RPMI7951 (cell line): Measurements from ENCODE around the gene GAPVD1. TPM values are rescaled to one million over a fixed set of nuclear protein-coding genes. Genes with fewer than 3 reads are reported as not detected.
"Not testable (repeated sequence)": the region's sequence is repeated elsewhere in the genome, so short reads cannot be mapped to it uniquely, and the experiment has no call there.

Experiments used
- DNase-seq: peaks from one replicate; pipeline ENCODE4 v3.0.0-alpha.2; 2012; ENCODE audit warnings: low read depth
- total RNA-seq: library from RNA; depleted of rRNA; stranded (reverse); fragments of >200 nt; shearing (Covaris generic); gene quantifications from 2 replicates; pipeline ENCODE4 v1.2.3, GENCODE V29; 2014

Gene GAPVD1
- total RNA-seq, 1 experiment from 2014 or later = 24.9 TPM

- no peak for DNase-seq
Observed at GRCh38 chr9:125297917-125298316, 36.3 kb downstream of the GAPVD1 start.

GRCh38 chr9:125302241-125302640 lies 40.6 kb downstream of the GAPVD1 start:
- no peak for DNase-seq

GRCh38 chr9:125304273-125304672 lies 42.6 kb downstream of the GAPVD1 start:
- no peak for DNase-seq

GRCh38 chr9:125312411-125312810 lies 50.8 kb downstream of the GAPVD1 start:
- DNase-seq = no peak

- not testable (repeated sequence) for DNase-seq
Observed at GRCh38 chr9:125316359-125316758, 54.7 kb downstream of the GAPVD1 start.

- DNase-seq = no peak
Observed at GRCh38 chr9:125317704-125318103, 56.1 kb downstream of the GAPVD1 start.

GRCh38 chr9:125321496-125321895 lies 59.9 kb downstream of the GAPVD1 start:
- no peak for DNase-seq

GRCh38 chr9:125323615-125324014 lies 62.0 kb downstream of the GAPVD1 start:
- DNase-seq = no peak

- DNase-seq = no peak
Observed at GRCh38 chr9:125325826-125326225, 64.2 kb downstream of the GAPVD1 start.

- no peak for DNase-seq
Observed at GRCh38 chr9:125329978-125330377, 68.4 kb downstream of the GAPVD1 start.

- DNase-seq = no peak
Observed at GRCh38 chr9:125330587-125330986, 69.0 kb downstream of the GAPVD1 start.

GRCh38 chr9:125332527-125332926 lies 70.9 kb downstream of the GAPVD1 start:
- DNase-seq = no peak

GRCh38 chr9:125337236-125337635 lies 75.6 kb downstream of the GAPVD1 start:
- DNase-seq = no peak

- DNase-seq = no peak
Observed at GRCh38 chr9:125338929-125339328, 77.3 kb downstream of the GAPVD1 start.

- no peak for DNase-seq
Observed at GRCh38 chr9:125341566-125341965, 79.9 kb downstream of the GAPVD1 start.

- DNase-seq = no peak
Observed at GRCh38 chr9:125343518-125344275, 82.1 kb downstream of the GAPVD1 start.

GRCh38 chr9:125346080-125346732 lies 84.6 kb downstream of the GAPVD1 start:
- no peak for DNase-seq

- no peak for DNase-seq
Observed at GRCh38 chr9:125355601-125356000, 94.0 kb downstream of the GAPVD1 start.

GRCh38 chr9:125356032-125356431 lies 94.4 kb downstream of the GAPVD1 start:
- no peak for DNase-seq

- no peak for DNase-seq
Observed at GRCh38 chr9:125359011-125359410, 97.4 kb downstream of the GAPVD1 start.

- DNase-seq = no peak
Observed at GRCh38 chr9:125360601-125361000, 99.0 kb downstream of the GAPVD1 start.

GRCh38 chr9:125361837-125362531 lies 100.4 kb downstream of the GAPVD1 start:
- no peak for DNase-seq

- no peak for DNase-seq
Observed at GRCh38 chr9:125366676-125367075, 105.0 kb downstream of the GAPVD1 start.
